RWPE2 (cell line): ENCODE data around the gene KRT6B.

Source experiments
- ATAC-seq: fragments of 200-7000 bp; cut with Tn5 transposase; 3 replicates; pipeline ENCODE4 v1.9.1; 2021; ENCODE audit warnings: low read depth
- DNase-seq: peaks from one replicate; pipeline ENCODE4 v3.0.0-alpha.2; 2020; ENCODE audit warnings: low spot score
- H3K27ac ChIP-seq: fragments of 450-650 bp; 2 replicates; pipeline ENCODE4 v1.5.1; 2017; ENCODE audit warnings: mild to moderate bottlenecking; ENCODE audit not compliant: poor library complexity, severe bottlenecking
- H3K27me3 ChIP-seq: fragments of 250-450 bp; sonication (Bioruptor Pico); 2 replicates; pipeline ENCODE4 v1.5.1; 2021; ENCODE audit warnings: mild to moderate bottlenecking, moderate library complexity; ENCODE audit not compliant: insufficient read depth, poor library complexity, severe bottlenecking
- H3K36me3 ChIP-seq: fragments of 250-450 bp; sonication (Bioruptor Pico); 2 replicates; pipeline ENCODE4 v1.5.1; 2020; ENCODE audit warnings: low read depth, mild to moderate bottlenecking, moderate library complexity
- H3K4me1 ChIP-seq: fragments of 250-450 bp; sonication (Bioruptor Pico); 2 replicates; pipeline ENCODE4 v1.5.1; 2021; ENCODE audit warnings: mild to moderate bottlenecking, moderate library complexity; ENCODE audit not compliant: insufficient read depth, poor library complexity, severe bottlenecking
- H3K4me3 ChIP-seq: fragments of 250-450 bp; sonication (Bioruptor Pico); 2 replicates; pipeline ENCODE4 v1.5.1; 2021; ENCODE audit warnings: mild to moderate bottlenecking, moderate library complexity; ENCODE audit not compliant: severe bottlenecking
- H3K9me3 ChIP-seq: fragments of 250-450 bp; sonication (Bioruptor Pico); 2 replicates; pipeline ENCODE4 v1.5.1; 2021; ENCODE audit warnings: mild to moderate bottlenecking, moderate library complexity; ENCODE audit not compliant: severe bottlenecking
- CTCF ChIP-seq: fragments of 450-650 bp; IDR thresholded peaks from one replicate; pipeline ENCODE4 v1.5.1; 2017; ENCODE audit warnings: mild to moderate bottlenecking, moderate library complexity; ENCODE audit not compliant: poor library complexity, severe bottlenecking

The KRT6B gene

GRCh38 chr12:52445876-52446275, 6.1 kb downstream of the KRT6B start:
- Histone ChIP-seq H3K4me3 (no peak overlapping the region), H3K27ac (no peak overlapping the region), H3K36me3 (no peaks in the 10 kb centered on the region), H3K4me1 (peaks cover 24% of the 10 kb centered on the region), H3K9me3 (no peaks in the 10 kb centered on the region), H3K27me3 (no peaks in the 10 kb centered on the region)
- DNase-seq (no peak), ATAC-seq (no peak)
- TF ChIP-seq CTCF, result no peak

- no peak overlapping the region for H3K4me3 ChIP-seq
- no peak for TF ChIP-seq CTCF
- ATAC-seq (no peak), DNase-seq (no peak)
- H3K4me1 ChIP-seq, result peaks cover 34% of the 10 kb centered on the region
- H3K9me3 ChIP-seq, result no peaks in the 10 kb centered on the region
- no peaks in the 10 kb centered on the region for H3K27me3 ChIP-seq
- no peaks in the 10 kb centered on the region for H3K36me3 ChIP-seq
- H3K27ac ChIP-seq, result peak overlapping the region; percentile 99
Observed at GRCh38 chr12:52444647-52445595, 7.0 kb downstream of the KRT6B start.

GRCh38 chr12:52443966-52444365, 8.0 kb downstream of the KRT6B start:
- Histone ChIP-seq H3K27ac (peak overlapping the region; percentile 99), H3K9me3 (no peaks in the 10 kb centered on the region), H3K36me3 (no peaks in the 10 kb centered on the region), H3K4me3 (no peak overlapping the region), H3K4me1 (peaks cover 39% of the 10 kb centered on the region), H3K27me3 (no peaks in the 10 kb centered on the region)
- TF ChIP-seq CTCF, result no peak
- DNase-seq, result no peak
- no peak for ATAC-seq

DNA sequence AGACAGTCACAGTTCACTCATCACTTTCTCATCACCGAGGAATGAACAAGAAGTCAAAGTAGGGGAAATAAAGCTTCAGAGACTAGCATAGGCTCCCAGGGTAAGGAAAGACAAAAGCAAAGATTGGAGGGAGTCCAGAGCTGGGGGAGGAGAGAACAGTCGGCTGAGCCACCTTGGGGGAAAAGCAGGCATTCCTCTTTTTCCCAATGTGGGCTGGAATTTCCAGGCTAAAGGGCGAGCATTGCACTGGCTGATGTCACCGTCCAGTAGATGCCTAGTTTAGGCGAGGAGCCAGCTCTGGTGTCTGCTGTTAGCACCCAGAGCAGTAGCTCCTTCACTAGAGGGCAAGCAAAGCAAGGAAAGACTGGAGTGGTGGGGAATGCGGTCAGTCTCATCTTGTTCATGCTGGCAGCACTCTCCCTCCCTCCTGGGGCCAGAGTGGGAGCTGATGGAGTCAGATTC, 9.3 kb downstream of the KRT6B start:
- TF ChIP-seq CTCF, result peak; percentile 79
- DNase-seq, result peak; percentile 95
- ATAC-seq, result peak; percentile 76
- peak overlapping the region; percentile 99 for H3K27ac ChIP-seq
- H3K4me3 ChIP-seq, result no peak overlapping the region
- H3K9me3 ChIP-seq, result no peaks in the 10 kb centered on the region
- no peaks in the 10 kb centered on the region for H3K36me3 ChIP-seq
- H3K4me1 ChIP-seq, result peaks cover 46% of the 10 kb centered on the region
- no peaks in the 10 kb centered on the region for H3K27me3 ChIP-seq

DNA sequence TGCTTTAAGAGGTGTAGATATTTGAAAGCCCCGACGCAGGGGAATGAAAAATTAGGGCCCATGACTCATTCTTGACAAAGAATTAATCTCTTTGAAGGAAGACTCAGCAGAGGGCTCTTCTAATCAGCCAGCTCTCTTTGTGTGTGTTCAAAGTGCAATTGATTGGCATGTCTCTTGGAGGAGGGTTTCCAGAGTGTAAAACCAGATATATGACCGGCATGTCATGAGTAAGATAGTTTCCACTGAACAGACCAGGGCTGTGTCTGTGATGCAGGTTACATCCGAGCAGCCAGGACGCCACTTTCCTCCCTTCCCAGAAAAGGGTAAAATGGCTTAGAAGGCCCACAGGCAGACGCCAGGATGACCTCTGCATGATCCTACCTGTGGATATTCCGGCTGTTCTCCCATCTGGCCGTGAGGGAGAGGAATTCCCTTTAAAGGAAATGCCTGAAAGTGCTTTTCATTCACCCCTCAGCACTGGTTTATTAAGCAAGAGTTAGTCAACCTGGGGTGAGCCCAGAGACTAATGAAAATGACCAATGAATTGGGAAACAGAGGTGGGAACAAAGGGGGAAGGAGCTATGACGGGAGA, 10.5 kb downstream of the KRT6B start:
- Histone ChIP-seq H3K4me1 (peaks cover 58% of the 10 kb centered on the region), H3K27me3 (no peaks in the 10 kb centered on the region), H3K9me3 (no peaks in the 10 kb centered on the region), H3K27ac (peak overlapping the region; percentile 99), H3K4me3 (no peak overlapping the region), H3K36me3 (no peaks in the 10 kb centered on the region)
- peak; percentile 78 for DNase-seq
- TF ChIP-seq CTCF, result no peak
- ATAC-seq, result peak; percentile 41
